HG03439 (cell line): Measurements from ENCODE around the gene PALLD.
"Not testable (repeated sequence)": the region's sequence is repeated elsewhere in the genome, so short reads cannot be mapped to it uniquely, and the experiment has no call there.

Experiments
- ATAC-seq: cut with Tn5 transposase; IDR thresholded peaks from one replicate; pipeline ENCODE4 v1.9.1; 2021; ENCODE audit warnings: mild to moderate bottlenecking, moderate library complexity; ENCODE audit not compliant: unreplicated experiment

The PALLD gene

DNA sequence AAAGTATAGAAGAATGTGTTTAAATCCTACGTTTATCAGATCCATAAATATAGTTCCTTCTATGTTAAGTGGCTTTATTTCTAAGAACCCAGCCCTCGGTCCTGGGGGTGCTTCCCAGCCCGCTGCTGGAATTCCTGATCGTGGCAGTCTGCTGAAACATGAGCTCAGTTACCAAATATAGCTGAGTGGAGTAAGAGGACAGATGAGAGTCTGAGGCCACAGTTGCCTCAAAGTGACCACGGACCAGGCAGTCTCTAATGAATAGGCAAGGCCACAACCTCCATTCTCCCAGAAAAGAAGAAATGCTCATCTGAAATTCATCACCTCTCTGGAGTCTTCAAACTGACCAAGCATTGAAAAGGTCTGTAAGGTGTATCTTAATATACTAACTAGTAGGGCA is at the start of gene PALLD:
TSS of gene PALLD (plus strand) at position 219 of the 400 bp plus-strand sequence.
- no peak for ATAC-seq

DNA sequence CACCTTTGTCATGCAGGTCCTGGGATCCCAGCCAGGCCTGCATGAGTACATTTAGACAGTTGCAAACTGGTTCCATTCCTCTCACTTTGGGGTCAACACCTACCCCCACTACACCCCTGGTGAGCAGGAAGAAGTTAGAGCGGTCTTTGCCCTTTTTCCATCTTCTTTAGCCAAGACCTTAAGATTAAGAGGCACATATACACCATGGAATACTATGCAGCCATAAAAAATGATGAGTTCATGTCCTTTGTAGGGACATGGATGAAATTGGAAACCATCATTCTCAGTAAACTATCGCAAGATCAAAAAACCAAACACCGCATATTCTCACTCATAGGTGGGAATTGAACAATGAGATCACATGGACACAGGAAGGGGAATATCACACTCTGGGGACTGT is 47.8 kb upstream of the PALLD start:
- ATAC-seq: not testable (repeated sequence)

DNA sequence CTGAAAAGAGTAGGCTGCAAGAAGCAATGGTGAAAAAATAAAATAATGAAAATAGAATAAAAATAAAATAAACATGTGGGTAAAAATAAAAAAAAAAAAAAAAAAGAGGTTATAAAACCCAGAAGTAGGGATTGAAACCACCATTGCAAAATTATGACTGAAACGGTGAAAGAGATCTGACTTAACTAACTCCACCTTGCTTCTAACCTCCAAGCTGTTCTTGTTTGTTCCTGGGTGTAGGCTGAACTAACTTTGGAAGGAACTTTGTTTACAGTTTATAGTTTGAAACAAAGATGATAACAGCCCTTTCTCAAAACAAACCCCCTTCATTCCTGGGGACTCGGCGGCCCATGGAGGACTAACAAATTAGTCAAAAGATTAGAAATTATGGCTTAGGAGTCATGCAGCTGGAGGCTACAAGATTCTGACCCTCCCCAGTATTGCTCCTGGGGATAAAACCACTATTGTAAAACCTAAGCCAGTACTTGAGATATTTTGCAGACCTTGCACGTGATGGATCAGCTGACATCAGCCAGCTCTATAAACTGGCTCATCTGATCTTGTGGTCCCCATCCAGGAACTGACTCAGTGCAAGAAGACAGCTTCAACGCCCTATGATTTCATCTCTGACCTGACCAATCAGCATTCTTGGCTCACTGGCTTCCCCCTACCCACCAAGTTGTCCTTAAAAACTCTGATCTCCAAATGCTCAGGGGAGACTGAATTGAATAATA is 47.0 kb upstream of the PALLD start:
- no peak for ATAC-seq

DNA sequence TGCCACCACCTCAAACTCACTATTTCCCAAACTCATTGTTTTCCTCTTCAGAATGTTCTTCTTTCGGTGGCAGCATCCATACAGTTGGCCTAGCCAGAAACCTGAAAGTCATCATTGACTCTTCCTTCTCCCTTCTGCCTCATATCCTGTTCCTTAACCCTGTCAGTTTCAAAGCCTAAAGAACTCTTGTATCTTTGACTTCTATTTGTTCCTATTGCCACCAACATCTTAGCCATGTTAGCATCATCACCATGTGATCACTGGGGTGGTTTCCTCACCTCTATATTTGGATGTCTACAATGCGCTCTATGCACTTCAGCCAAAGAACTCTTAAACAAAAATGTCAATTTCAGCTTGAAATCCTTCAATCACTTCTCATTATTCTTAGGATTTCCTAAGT is 45.5 kb upstream of the PALLD start:
- ATAC-seq: no peak

DNA sequence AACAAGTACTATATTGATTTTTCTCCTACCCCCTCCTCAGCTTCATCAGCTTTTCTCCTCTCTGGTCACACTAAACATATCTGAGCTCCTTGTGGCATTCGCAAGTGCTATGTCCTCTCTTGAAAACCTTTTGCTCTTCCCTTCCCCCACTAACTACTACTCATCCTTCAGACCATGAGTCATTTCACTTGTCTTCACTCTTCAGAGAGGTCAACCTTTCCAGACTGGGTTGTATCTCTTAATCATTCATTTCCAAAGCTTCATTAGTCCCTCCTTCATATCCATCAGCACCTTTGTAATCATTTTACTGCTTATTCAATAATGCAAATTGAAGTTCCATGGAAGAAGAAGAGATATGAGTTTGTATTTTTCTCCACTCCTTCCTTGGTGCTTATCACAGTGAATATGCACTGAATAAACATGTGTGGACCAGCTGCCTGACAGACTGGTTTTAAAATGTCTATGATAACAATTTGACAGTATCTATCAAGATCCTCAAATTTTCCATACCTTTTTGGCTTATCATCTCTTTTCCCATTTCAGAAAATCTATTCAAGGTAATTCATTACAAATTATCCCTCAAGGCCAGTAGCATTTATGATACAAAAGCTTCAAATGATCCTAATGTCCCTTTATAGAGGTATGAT is 45.0 kb upstream of the PALLD start:
- ATAC-seq: peak; percentile 75

DNA sequence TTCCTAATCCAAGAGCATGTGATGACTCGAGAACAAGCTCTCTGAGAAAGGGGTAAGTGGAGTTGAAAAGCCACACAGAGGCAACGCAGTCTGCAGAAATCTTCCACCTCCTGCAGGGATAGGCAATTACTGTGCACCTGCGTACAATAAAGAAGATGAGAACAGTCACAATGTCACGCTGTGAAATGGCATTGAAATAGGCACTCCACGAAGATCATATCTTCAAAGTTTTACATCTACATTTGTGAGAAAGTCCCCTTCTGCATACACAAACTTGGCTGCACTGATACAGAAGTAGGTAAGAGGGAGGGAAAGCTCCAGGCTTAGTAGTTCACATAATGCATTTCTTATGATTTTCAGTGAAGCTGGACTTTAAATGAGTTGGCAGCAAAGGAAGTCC is 43.7 kb upstream of the PALLD start:
- no peak for ATAC-seq

DNA sequence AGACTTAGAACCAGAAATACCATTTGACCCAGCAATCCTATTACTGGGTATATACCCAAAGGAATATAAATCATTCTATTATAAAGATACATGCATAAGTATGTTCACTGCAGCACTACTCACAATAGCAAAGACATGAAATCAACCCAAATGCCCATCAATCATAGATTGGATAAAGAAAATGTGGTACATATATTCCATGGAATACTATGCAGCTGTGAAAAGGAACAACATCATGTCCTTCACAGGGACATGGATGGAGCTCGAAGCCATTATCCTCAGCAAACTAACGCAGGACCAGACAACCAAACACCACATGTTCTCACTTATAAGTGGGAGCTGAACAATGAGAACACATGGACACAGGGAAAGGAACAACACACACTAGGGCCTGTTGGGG is 38.6 kb upstream of the PALLD start:
- ATAC-seq: not testable (repeated sequence)

DNA sequence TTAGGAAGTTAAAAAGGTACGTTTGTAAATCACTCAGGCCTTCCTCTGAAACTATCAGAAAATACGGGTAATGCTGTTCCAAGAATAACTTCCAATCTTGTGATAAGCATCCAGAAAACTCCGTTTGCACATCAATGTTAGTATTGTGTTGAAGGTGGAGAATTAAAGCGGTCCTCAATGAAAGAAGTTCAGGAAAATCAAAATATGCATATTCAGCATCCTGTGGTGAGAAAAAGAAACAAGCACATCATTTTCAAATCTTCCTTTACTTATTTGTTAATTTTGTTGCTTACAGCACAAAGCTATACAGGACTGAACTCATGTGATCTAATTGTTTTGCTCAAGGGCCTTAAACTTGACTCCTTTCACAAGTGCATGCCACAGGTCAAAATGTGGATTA is 35.0 kb upstream of the PALLD start:
- ATAC-seq: no peak

DNA sequence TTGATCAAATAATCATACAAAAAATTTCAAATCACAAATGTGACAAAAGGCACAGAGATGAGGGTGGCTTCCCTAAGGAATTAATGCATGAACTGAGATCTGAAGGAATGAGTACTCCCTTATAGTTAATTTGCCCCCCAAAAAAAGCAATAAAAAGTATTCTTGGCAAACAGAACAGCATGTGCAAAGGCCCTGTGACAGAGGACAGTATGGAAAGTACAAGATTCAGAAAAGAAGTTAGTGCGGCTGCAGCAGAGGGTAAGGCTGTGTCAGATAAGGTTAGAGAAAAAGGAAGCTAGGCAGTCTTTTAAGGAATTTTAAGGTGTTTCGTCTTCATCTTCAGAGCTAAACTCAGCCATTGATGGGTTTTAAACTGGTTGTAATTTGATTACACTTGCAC is 23.9 kb upstream of the PALLD start:
- ATAC-seq: no peak

DNA sequence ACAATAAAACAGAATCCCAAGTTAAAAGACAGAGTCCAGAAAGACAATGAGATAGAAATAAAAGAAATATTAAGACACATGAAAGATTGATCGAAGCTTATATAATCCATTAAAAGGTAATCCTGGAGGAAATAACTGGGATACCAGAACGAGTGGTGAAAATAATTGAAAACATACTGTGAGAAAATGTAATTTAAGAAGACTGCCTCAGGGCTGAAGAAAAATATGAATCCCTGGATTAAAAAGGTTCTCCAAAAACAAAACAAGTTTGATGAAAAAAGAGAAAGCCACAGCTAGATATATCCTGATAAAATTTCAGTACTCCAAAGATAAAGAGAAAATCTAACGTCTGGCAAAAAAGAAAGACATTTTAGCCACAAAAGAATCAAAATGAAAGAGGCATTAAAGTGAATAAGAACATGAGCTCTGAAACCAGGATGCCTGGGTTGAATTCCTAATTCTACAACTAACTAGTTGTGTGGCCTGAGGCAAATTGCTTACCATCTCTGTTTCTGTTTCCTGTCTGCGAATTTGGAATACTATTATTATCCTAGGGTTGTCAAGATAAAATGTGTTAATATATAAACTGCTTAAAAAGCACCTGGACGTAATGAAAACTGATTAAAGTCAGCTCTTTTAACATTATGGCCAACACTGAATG is 22.1 kb upstream of the PALLD start:
- no peak for ATAC-seq

DNA sequence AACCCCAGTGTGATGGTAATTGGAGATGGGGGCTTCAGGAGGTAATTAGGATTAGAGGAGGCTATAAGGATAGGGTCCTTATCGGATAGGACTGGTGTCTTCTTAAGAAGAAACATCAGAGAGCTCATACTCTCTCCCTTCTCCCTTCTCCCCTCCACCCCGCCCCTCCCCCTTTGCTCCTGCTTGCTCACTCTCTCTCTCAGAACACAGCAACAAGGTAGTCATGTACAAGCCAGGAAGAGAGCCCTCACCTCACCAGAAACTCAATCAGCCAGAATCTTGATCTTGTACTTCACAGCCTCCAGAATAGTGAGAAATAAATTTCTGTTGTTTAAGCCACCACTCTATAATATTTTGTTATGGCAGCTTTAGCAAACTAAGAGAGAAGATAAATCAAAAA is 21.1 kb upstream of the PALLD start:
- ATAC-seq: no peak

DNA sequence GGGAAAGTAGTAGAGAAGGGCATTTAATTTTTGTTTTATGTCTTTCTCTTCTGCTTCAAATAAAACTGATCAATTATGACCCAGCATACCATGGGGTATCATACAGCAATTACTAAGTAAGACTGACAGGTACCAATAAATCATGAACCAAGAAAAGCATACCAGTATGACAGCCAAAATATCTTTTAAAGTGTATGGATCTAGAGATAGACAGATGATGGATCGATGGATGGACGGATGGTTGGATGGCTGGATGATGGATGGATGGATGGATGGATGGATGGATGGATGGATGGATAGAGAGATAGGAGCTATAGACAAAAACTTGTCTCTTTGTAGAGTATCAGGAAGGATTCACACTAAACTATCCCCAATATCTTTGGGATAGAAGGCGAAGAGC is 18.0 kb upstream of the PALLD start:
- ATAC-seq: no peak

DNA sequence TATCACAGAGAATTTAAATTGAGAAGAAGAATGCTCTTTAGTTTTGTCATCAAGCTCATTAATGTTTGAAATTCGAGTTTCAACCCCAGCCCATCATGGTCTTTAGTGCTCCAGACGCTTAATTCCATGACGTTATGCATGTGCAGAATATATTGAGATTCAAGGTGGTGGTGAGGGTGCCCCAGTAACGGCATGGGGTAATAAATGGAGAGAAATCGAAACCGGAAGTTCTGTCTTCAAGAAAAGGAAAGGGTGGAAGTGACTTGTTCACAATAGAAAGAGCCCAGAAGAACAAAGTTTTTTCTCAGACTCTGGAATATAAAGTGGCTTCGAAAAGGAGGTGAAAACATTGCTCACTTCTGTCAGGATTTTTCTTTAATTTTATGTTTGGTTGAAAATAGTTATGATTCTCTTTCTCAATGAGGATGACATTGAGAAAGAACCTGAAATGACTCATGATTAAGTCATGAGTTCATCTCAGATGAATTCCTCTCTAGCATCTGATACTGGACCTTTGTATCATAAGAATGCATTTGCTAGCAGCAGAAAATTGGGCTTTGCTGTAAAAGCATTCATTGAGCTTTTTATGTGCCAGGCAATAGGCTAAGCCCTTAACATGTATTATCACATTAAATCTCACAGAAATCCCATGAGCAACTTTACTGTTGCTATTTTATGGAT is 15.8 kb upstream of the PALLD start:
- no peak for ATAC-seq

DNA sequence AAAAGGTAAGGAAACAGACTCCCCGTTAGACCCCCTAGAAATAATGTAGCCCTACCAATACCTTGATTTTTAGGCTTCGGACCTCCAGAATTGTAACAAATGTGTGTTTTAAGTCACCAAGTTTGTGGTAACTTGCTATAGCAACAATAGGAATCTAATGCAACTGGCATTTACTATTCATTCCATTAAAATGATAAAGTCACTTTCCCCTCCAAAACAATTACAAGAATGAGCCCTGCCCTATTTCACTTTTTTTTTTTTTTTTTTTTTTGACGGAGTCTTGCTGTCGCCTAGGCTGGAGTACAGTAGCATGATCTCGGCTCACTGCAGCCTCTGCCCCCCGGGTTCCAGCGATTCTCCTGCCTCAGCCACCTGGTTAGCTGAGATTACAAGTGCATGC is 13.0 kb upstream of the PALLD start:
- no peak for ATAC-seq

DNA sequence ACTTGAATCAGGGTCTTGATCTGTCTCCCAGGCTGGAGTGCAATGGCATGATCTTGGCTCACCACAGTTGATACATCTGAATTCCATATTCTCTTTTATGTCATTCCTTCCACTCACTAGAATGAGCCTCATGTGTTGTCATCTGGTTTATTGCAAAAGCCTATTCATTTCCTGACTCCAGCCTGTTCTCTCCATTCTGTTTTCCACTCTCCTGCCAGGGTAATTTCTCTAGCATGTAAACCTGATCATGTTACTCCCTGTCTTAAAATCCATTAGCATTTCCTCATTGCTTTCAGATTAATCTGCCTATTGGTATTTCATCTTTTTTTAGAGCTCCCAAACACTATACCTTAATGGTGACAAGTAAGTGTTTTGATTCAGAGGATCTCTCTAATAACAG is 12.2 kb upstream of the PALLD start:
- ATAC-seq: no peak

DNA sequence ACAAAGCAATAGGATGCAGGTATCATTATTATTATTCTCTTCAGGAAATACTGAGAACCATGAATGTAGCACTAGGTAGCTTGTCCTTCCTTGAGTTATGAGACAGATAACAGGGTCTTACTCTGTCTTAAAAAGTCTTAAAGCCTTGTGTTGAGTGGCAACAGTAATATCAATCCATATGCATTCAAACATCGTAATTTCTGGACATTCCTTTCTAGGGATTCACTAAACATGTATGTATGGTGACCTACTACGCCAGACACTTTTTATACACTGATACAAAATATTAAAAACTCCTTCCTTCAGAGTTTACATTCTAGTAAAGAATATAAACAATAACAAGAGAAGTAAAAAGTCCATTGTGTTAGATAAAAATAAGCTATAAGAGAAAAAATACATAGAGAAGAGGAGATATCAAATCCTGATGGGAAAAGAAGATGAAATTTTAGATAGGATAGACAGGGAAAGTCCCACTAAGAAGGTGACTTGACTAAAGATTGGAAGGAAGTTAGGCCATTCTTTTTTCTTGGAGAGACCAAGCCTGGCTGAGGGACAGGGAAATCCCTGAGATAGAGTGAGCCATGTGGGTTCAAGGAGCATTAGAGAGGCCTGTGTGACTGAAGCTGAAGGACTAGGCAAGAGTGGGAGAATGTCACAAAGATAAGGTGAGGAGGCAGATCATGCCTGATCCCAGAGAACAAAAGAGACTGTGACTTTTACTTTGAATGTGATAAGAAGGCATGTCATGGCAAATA is 11.5 kb upstream of the PALLD start:
- no peak for ATAC-seq

DNA sequence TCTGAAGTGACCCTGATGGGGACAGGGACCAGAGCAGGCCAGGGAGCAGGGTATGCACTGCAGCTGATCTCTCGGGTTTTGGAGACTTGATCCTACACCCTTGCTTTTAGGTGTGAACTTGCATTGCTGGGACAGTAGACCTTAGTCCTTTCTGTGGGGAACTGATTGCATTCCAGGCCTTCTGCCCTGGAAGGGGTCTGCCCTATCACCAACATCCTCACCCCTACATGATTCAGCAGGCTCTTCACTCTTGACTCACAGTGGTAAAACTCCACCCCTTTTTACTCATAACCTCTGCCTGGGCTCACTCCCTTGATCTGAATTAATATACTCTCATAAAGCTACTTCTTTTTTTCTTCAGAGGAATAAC is 10.0 kb upstream of the PALLD start:
- no peak for ATAC-seq

DNA sequence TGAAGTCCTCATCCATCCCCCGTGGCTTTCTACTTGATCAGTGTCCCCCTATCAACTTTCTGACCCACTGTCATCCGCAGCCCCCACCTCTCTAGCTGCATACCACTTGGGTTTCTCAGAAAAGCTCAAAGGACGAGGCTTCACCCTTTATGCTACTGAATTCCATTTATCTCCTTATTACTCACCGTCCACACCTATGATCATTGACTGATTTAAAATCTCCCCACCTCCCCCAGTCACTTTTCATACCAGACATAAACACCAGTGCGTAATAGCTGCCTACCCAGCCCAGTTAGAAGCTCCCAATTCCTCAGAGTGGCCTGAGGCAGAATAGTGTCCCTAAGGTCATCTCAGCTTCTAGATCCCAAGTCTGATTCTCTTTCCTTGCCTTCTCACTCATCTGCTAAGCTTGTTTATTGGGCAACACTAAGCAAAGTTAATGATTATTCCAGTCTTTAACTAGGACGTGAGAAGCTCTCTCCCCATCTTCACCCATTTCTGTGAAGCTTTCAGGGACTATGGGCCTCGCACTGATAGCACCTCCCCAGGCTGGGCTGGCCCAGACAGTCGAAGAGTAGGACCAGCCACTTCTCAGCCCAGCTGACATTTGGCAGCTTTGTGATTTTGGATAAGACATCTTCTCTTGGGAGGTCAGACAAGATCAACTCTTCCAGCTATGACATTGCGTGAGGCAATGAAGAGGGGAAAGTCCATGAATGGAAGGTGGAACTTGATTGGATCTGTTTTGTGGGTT is 9.4 kb upstream of the PALLD start:
- no peak for ATAC-seq

DNA sequence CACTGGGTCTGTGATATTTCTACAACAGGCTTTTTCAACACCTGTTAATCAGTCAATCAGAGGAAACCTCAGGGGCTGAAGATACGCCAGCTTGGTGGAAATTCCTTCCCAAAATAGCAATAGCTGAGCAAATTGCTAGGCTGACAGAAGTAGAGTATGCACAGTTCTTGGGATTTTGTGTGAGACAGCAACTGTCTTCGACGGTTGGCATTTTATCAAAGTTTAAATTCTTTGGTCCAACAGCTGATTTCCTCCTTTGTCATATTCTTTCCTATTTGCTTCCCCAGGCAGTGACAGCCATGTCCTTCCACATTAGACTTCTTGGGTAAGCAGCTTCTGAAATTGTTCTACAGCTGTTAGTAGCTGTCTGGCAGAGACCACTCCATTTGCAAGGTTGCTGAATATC is 8.0 kb upstream of the PALLD start:
- no peak for ATAC-seq

DNA sequence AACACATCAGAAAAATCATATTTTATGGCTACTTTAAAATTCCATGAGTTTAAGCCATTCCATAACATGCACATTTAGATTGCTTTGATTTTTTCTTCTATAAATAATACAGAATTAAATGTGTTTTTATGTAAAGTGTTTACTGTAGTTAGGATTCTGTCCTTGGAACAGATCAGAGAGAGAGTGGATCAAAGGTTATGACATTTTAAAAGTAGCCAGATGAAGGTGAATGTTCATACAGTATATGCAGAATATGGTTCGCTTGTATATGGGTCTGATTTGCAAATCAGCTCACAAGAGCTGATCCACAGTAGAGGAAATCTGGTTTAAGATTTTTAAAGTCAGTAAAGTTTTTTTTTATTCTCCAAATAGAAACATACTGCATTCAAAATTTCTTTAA is 7.2 kb upstream of the PALLD start:
- no peak for ATAC-seq
